ENCODE measurements around the gene CCDC24. TPM values are rescaled to one million over a fixed set of nuclear protein-coding genes. Genes with fewer than 3 reads are reported as not detected.

CCDC24 gene
- total and polyA plus RNA-seq, 2 donors (not counting 3 experiments of a cell fraction or from before 2014, with no cell fraction given) = 2.2 to 3.1 TPM

DNA sequence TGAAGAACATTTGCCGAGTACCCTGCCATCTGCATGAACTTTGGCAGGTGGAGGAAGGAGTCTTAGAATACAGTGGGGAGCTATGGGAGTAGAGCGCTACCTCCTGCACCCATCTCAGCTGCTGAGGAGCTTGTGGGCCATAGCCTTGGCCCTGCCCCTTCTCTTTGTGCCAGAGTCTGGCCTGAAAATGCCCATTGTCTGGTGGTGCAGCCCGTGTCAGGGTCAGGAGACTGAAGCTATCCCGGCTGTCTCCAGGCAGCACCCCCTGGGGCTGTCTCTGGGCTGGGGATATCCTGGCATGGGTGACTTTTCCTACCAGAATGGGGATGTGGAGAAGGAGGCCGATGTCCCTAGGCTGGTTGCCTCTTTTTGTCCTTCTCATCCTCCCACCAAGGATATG lies 37.4 kb upstream of the CCDC24 start:
- Histone ChIP-seq H3K27me3 (ENCODE audit: control insufficient read depth in 2 of 2, insufficient read depth in 2 of 2, low read length in 2 of 2) (no peaks in the 10 kb centered on the region), H3K36me3 (ENCODE audit: control insufficient read depth in 2 of 2, extremely low read depth in 1 of 2, insufficient read depth in 2 of 2, low read length in 2 of 2) (peaks cover 5 to 27% of the 10 kb centered on the region in 2 experiments), H2AFZ (ENCODE audit: low read depth, low read length) (no peak overlapping the region), H3K9me3 (replicated peaks; ENCODE audit: control insufficient read depth, insufficient read depth, low read length) (no peaks in the 10 kb centered on the region), H3K79me2 (ENCODE audit: control insufficient read depth, insufficient read depth, low read length) (no peaks in the 10 kb centered on the region), H3K4me1 (ENCODE audit: control insufficient read depth, extremely low read depth, insufficient read depth, low read length) (no peaks in the 10 kb centered on the region), H3K9ac (replicated peaks; ENCODE audit: extremely low read depth, insufficient read depth, low read length) (no peak overlapping the region), H3K9me1 (replicated peaks; ENCODE audit: control insufficient read depth, extremely low read depth, insufficient read depth, low read length) (no peaks in the 10 kb centered on the region), H3K4me2 (ENCODE audit: insufficient read depth, low read length) (no peak overlapping the region), H3K27ac (ENCODE audit: insufficient read depth, low read depth, low read length) (no peak overlapping the region), H4K20me1 (replicated peaks; ENCODE audit: control insufficient read depth, extremely low read depth, insufficient read depth, low read length) (no peaks in the 10 kb centered on the region), H3K4me3 (replicated peaks in 1 of 3; ENCODE audit: insufficient read depth in 1 of 3, low read depth in 1 of 3, low read length in 3 of 3) (no peak overlapping the region)
- dilution Hi-C loops (cut with MboI; ENCODE audit: extremely low pct_ligation_motif_present, low sequenced_read_pairs) = no loop called here
- TF ChIP-seq GATA2 (IDR thresholded peaks at IDR 0.05; ENCODE audit: insufficient read depth, insufficient read length, low read depth, low read length) = no peak
- TF ChIP-seq JUN (IDR thresholded peaks at IDR 0.05; ENCODE audit: borderline replicate concordance, insufficient read depth, insufficient read length, low read depth) = no peak
- no peak for TF ChIP-seq POLR2A (IDR thresholded peaks at IDR 0.05; ENCODE audit: low read depth, low read length)
- TF ChIP-seq, protein P1, sequence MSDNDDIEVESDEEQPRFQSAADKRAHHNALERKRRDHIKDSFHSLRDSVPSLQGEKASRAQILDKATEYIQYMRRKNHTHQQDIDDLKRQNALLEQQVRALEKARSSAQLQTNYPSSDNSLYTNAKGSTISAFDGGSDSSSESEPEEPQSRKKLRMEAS (IDR thresholded peaks at IDR 0.05; ENCODE audit: insufficient read depth, insufficient read length) = no peak
- no peak for TF ChIP-seq POLR2AphosphoS5 (IDR thresholded peaks at IDR 0.05; ENCODE audit: insufficient read depth, low read depth, low read length)
- TF ChIP-seq MYC (IDR thresholded peaks at IDR 0.05; ENCODE audit: low read depth, low read length) = no peak
- TF ChIP-seq FOS (IDR thresholded peaks at IDR 0.05; ENCODE audit: borderline replicate concordance, insufficient read depth, low read length) = no peak
- ChIA-PET POLR2A (no interaction called here), CTCF (interaction anchor here (1.6 to 1.7 kb wide), 2 partner anchors 21 to 94 kb away, joined by 4 to 5 read pairs; partner anchors contain the start of gene ATP6V0B)
- BruUV-seq (replicated peaks) = no TSS peak
- no peak for FAIRE-seq
- no peak for DNase-seq (ENCODE audit: low read depth, low spot score)
- intact Hi-C loops (cut with micrococcal nuclease) = no loop called here

DNA sequence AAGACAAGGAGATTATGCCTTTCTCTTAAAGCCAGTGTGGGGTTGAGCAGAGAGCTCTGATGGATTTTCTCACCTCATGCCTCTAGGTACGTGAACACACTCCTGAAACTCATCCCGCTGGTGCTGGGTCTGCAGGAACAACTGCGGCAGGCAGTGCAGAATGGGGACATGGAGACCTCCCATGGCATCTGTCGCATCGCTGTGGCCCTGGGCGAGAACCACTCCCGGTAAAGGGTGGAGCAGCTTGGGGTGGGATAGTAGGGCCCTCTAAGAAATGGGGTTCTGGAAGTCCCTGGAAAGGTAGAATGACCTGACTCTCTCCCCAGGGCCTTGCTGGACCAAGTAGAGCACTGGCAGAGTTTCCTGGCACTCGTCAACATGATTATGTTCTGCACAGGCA lies 35.2 kb upstream of the CCDC24 start:
- Histone ChIP-seq H3K4me3 (replicated peaks in 1 of 3; ENCODE audit: insufficient read depth in 1 of 3, low read depth in 1 of 3, low read length in 3 of 3) (no peak overlapping the region), H4K20me1 (replicated peaks; ENCODE audit: control insufficient read depth, extremely low read depth, insufficient read depth, low read length) (no peaks in the 10 kb centered on the region), H3K36me3 (ENCODE audit: control insufficient read depth in 2 of 2, extremely low read depth in 1 of 2, insufficient read depth in 2 of 2, low read length in 2 of 2) (peaks cover 5 to 28% of the 10 kb centered on the region in 2 experiments), H3K4me1 (ENCODE audit: control insufficient read depth, extremely low read depth, insufficient read depth, low read length) (no peaks in the 10 kb centered on the region), H3K9me1 (replicated peaks; ENCODE audit: control insufficient read depth, extremely low read depth, insufficient read depth, low read length) (no peaks in the 10 kb centered on the region), H3K27me3 (ENCODE audit: control insufficient read depth in 2 of 2, insufficient read depth in 2 of 2, low read length in 2 of 2) (no peaks in the 10 kb centered on the region), H3K9ac (replicated peaks; ENCODE audit: extremely low read depth, insufficient read depth, low read length) (no peak overlapping the region), H2AFZ (ENCODE audit: low read depth, low read length) (no peak overlapping the region), H3K9me3 (replicated peaks; ENCODE audit: control insufficient read depth, insufficient read depth, low read length) (no peaks in the 10 kb centered on the region), H3K27ac (ENCODE audit: insufficient read depth, low read depth, low read length) (no peak overlapping the region), H3K79me2 (ENCODE audit: control insufficient read depth, insufficient read depth, low read length) (no peaks in the 10 kb centered on the region), H3K4me2 (ENCODE audit: insufficient read depth, low read length) (no peak overlapping the region)
- CTCF ChIA-PET = interaction anchor here (0.8 to 1.6 kb wide), 2 partner anchors 192 to 193 kb away, joined by 3 to 5 read pairs; no protein-coding TSS in a partner anchor
- no TSS peak for BruUV-seq (replicated peaks)
- no peak for TF ChIP-seq POLR2AphosphoS5 (IDR thresholded peaks at IDR 0.05; ENCODE audit: insufficient read depth, low read depth, low read length)
- TF ChIP-seq, protein P1 (IDR thresholded peaks at IDR 0.05; ENCODE audit: insufficient read depth, insufficient read length) = no peak
- no peak for TF ChIP-seq JUN (IDR thresholded peaks at IDR 0.05; ENCODE audit: borderline replicate concordance, insufficient read depth, insufficient read length, low read depth)
- TF ChIP-seq EZH2 (IDR thresholded peaks at IDR 0.05; ENCODE audit: borderline replicate concordance, low read depth, low read length, severe bottlenecking) = no peak
- TF ChIP-seq, protein P2, sequence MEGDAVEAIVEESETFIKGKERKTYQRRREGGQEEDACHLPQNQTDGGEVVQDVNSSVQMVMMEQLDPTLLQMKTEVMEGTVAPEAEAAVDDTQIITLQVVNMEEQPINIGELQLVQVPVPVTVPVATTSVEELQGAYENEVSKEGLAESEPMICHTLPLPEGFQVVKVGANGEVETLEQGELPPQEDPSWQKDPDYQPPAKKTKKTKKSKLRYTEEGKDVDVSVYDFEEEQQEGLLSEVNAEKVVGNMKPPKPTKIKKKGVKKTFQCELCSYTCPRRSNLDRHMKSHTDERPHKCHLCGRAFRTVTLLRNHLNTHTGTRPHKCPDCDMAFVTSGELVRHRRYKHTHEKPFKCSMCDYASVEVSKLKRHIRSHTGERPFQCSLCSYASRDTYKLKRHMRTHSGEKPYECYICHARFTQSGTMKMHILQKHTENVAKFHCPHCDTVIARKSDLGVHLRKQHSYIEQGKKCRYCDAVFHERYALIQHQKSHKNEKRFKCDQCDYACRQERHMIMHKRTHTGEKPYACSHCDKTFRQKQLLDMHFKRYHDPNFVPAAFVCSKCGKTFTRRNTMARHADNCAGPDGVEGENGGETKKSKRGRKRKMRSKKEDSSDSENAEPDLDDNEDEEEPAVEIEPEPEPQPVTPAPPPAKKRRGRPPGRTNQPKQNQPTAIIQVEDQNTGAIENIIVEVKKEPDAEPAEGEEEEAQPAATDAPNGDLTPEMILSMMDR (IDR thresholded peaks at IDR 0.05; ENCODE audit: extremely low read depth in 1 of 2, insufficient read depth in 1 of 2, low read depth in 1 of 2, low read length in 2 of 2) = no peak
- TF ChIP-seq MYC (IDR thresholded peaks at IDR 0.05; ENCODE audit: low read depth, low read length) = no peak
- TF ChIP-seq POLR2A (IDR thresholded peaks at IDR 0.05; ENCODE audit: low read depth, low read length) = no peak
- no peak for TF ChIP-seq GATA2 (IDR thresholded peaks at IDR 0.05; ENCODE audit: insufficient read depth, insufficient read length, low read depth, low read length)
- TF ChIP-seq FOS (IDR thresholded peaks at IDR 0.05; ENCODE audit: borderline replicate concordance, insufficient read depth, low read length) = no peak
- intact Hi-C loops (cut with micrococcal nuclease) = no loop called here
- no peak for FAIRE-seq
- no peak for DNase-seq (ENCODE audit: low read depth, low spot score)
- dilution Hi-C loops (cut with MboI; ENCODE audit: extremely low pct_ligation_motif_present, low sequenced_read_pairs) = no loop called here
- POLR2A ChIA-PET = no interaction called here

Measured in endothelial cell of umbilical vein (primary cell).